Measurements from ENCODE around the gene UGT2B17. TPM values are rescaled to one million over a fixed set of nuclear protein-coding genes. Genes with fewer than 3 reads are reported as not detected.

UGT2B17 gene
- total and polyA plus RNA-seq, 2 of the 13 experiments (the other 11 are each of a cell fraction or from before 2014, with no cell fraction given): not detected

DNA sequence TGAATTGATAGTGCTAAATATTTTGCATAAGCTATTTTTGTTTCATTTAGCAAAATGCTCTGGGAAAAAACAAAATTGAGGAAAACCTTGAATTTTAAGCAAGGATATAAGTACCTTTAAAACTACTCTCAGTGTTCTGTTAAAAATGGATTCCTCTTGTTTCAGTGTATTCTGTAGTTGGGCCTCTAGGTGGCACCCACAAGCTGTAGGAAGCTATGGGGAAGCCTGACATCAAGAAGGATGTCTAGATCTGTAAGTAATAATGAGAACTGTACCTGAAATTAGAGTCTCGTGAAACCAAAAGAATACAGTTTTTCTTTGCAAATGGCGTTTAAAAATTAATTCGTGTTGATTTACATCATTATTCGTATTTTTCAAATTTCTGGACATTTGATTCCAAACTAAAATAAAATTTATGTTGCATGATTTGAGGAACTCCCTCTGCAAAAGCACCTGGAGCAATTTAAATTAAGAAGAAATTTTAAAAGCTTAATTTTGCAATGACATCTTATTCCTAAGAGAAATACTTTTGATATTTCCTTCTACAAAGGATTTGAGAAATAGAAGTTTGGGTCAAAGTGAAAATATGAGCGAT is 77.6 kb downstream of the UGT2B17 start (continued):
- TF ChIP-seq DZIP1 (CRISPR knock-in tag; IDR thresholded peaks at IDR 0.05) (no peak), TARDBP (CRISPR knock-in tag; IDR thresholded peaks at IDR 0.05) (no peak), HMGXB4 (CRISPR knock-in tag; IDR thresholded peaks at IDR 0.05; ENCODE audit: borderline replicate concordance in 1 of 2, low read depth in 1 of 2) (peak in 1 of 2 experiments; percentile 39; a peak in 1 of 4 replicates), CBFB (CRISPR knock-in tag; IDR thresholded peaks at IDR 0.05) (no peak), ATF5 (CRISPR knock-in tag; IDR thresholded peaks at IDR 0.05; ENCODE audit: low read depth) (no peak), RARG (CRISPR knock-in tag; IDR thresholded peaks at IDR 0.05; ENCODE audit: low read depth) (no peak), ZKSCAN1 (IDR thresholded peaks at IDR 0.05; ENCODE audit: low read length) (no peak), POGZ (CRISPR knock-in tag; IDR thresholded peaks at IDR 0.05) (no peak), ZZZ3 (CRISPR knock-in tag; IDR thresholded peaks at IDR 0.05; ENCODE audit: borderline replicate concordance) (no peak), ATRX (CRISPR knock-in tag; IDR thresholded peaks at IDR 0.05; ENCODE audit: borderline replicate concordance) (no peak), ZBTB21 (CRISPR knock-in tag; IDR thresholded peaks at IDR 0.05) (no peak), CREB1 (IDR thresholded peaks at IDR 0.05) (no peak), CREB1 (CRISPR knock-in tag; IDR thresholded peaks at IDR 0.05) (0 out of 2 replicates have a peak, but pooled peaks have one; percentile 6), ZNF609 (CRISPR knock-in tag; IDR thresholded peaks at IDR 0.05; ENCODE audit: borderline replicate concordance) (no peak), GPN1 (CRISPR knock-in tag; IDR thresholded peaks at IDR 0.05; ENCODE audit: borderline replicate concordance) (no peak), NFE2L1 (CRISPR knock-in tag; IDR thresholded peaks at IDR 0.05; ENCODE audit: borderline replicate concordance) (no peak)
- TF ChIP-seq, protein P1, sequence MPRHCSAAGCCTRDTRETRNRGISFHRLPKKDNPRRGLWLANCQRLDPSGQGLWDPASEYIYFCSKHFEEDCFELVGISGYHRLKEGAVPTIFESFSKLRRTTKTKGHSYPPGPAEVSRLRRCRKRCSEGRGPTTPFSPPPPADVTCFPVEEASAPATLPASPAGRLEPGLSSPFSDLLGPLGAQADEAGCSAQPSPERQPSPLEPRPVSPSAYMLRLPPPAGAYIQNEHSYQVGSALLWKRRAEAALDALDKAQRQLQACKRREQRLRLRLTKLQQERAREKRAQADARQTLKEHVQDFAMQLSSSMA (CRISPR knock-in tag; IDR thresholded peaks at IDR 0.05): no peak
- TF ChIP-seq, protein P2, sequence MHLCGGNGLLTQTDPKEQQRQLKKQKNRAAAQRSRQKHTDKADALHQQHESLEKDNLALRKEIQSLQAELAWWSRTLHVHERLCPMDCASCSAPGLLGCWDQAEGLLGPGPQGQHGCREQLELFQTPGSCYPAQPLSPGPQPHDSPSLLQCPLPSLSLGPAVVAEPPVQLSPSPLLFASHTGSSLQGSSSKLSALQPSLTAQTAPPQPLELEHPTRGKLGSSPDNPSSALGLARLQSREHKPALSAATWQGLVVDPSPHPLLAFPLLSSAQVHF (CRISPR knock-in tag; IDR thresholded peaks at IDR 0.05): no peak

All from HepG2 (cell line).